SK-N-SH (cell line): ENCODE data around the gene UBR3. TPM values are rescaled to one million over a fixed set of nuclear protein-coding genes. Genes with fewer than 3 reads are reported as not detected.

Experiments used
- CTCF ChIA-PET: fragments of 300-600, 350-600 bp; formaldehyde crosslinking; extraction: SDS; loops from one replicate; lab custom pipeline; 2021; lab: Yijun Ruan, JAX
- POLR2A ChIA-PET: fragments of 350-600 bp; sonication (Branson Sonifier 250); formaldehyde crosslinking; extraction: SDS; loops from one replicate; lab custom pipeline; 2020; ENCODE audit warnings: antibody characterized with exemption, inconsistent platforms; lab: Yijun Ruan, JAX
- DNase-seq: peaks from one replicate; pipeline ENCODE4 v3.0.0; 2012
- H2AFZ ChIP-seq: fragments of 200-600 bp; sonication (generic); 2 replicates; pipeline ENCODE4 v1.8.1; 2016; ENCODE audit warnings: antibody characterized with exemption, mild to moderate bottlenecking, low read depth
- H3F3A ChIP-seq: fragments of 200-600 bp; sonication (generic); replicated peaks from 2 replicates; pipeline ENCODE3; 2016; ENCODE audit warnings: antibody characterized with exemption, mild to moderate bottlenecking; ENCODE audit not compliant: insufficient read depth
- H3K27ac ChIP-seq, 2 experiments: fragments of 200-500 bp in 1 of 2; fragments of 200-600 bp in 1 of 2; sonication (Bioruptor generic) in 1 of 2; sonication (generic), shearing (Covaris generic) in 1 of 2; 2 replicates each; pipeline versions ENCODE4 v1.5.1 to v1.6.1; 2014 to 2016; ENCODE audit warnings: low read depth in 2 of 2, inconsistent platforms in 1 of 2, low read length in 1 of 2, mild to moderate bottlenecking in 1 of 2, mixed read lengths in 1 of 2
- H3K27me3 ChIP-seq: fragments of 200-600 bp; sonication (generic), shearing (Covaris generic); 2 replicates; pipeline ENCODE4 v1.6.1; 2016; ENCODE audit warnings: mixed run types; ENCODE audit not compliant: insufficient read depth
- H3K36me3 ChIP-seq, 2 experiments: fragments of 200-500 bp in 1 of 2; fragments of 200-600 bp in 1 of 2; sonication (Bioruptor generic) in 1 of 2; sonication (generic) in 1 of 2; replicated peaks in 1 of 2; 2 replicates each; pipeline versions ENCODE3 to v1.5.1; 2014 to 2016; ENCODE audit warnings: low read length in 1 of 2, mild to moderate bottlenecking in 1 of 2; ENCODE audit not compliant: insufficient read depth in 2 of 2, control insufficient read depth in 1 of 2
- H3K4me1 ChIP-seq, 2 experiments: fragments of 200-500 bp in 1 of 2; fragments of 200-600 bp in 1 of 2; sonication (Bioruptor generic) in 1 of 2; sonication (generic), shearing (Covaris generic) in 1 of 2; 2 replicates each; pipeline versions ENCODE4 v1.5.1 to v1.6.1; 2014 to 2016; ENCODE audit warnings: low read depth in 1 of 2, low read length in 1 of 2, mixed run types in 1 of 2; ENCODE audit not compliant: insufficient read depth in 2 of 2, control insufficient read depth in 1 of 2
- H3K4me2 ChIP-seq: fragments of 200-600 bp; sonication (generic), shearing (Covaris generic); 2 replicates; pipeline ENCODE4 v1.6.1; 2017; ENCODE audit warnings: mixed run types
- H3K4me3 ChIP-seq, 2 experiments: fragments of 200-500 bp in 1 of 2; fragments of 200-600 bp in 1 of 2; sonication (Bioruptor generic) in 1 of 2; sonication (generic), shearing (Covaris generic) in 1 of 2; 2 replicates each; pipeline versions ENCODE4 v1.5.1 to v1.8.1; 2014 to 2016; ENCODE audit warnings: low read depth in 2 of 2, inconsistent platforms in 1 of 2, low read length in 1 of 2, mild to moderate bottlenecking in 1 of 2, mixed read lengths in 1 of 2, moderate library complexity in 1 of 2
- H3K79me2 ChIP-seq: fragments of 200-600 bp; sonication (generic); 2 replicates; pipeline ENCODE4 v1.8.1; 2017; ENCODE audit warnings: mild to moderate bottlenecking; ENCODE audit not compliant: insufficient read depth
- H3K9ac ChIP-seq: fragments of 200-600 bp; sonication (generic); 2 replicates; pipeline ENCODE4 v1.6.1; 2017; ENCODE audit warnings: mixed run types
- H3K9me2 ChIP-seq: fragments of 200-600 bp; sonication (generic); 2 replicates; pipeline ENCODE4 v1.6.1; 2017; ENCODE audit warnings: mixed run types
- H3K9me3 ChIP-seq: fragments of 200-600 bp; sonication (generic); 2 replicates; pipeline ENCODE4 v1.6.1; 2017; ENCODE audit warnings: mixed run types, mild to moderate bottlenecking, moderate library complexity
- H4K20me1 ChIP-seq: fragments of 200-600 bp; sonication (generic); 2 replicates; pipeline ENCODE4 v1.6.1; 2017; ENCODE audit warnings: mild to moderate bottlenecking, mixed run types; ENCODE audit not compliant: insufficient read depth
- CHD2 ChIP-seq: fragments of 150-350 bp; IDR thresholded peaks from 2 replicates; pipeline ENCODE4 v1.6.1; 2018; ENCODE audit warnings: low read length; ENCODE audit not compliant: partially characterized antibody
- ELF1 ChIP-seq: IDR thresholded peaks from 2 replicates; pipeline ENCODE4 v1.4.0; 2012
- EP300 ChIP-seq, 2 experiments: IDR thresholded peaks; 2 replicates each; pipeline versions ENCODE4 v1.4.0 to v1.6.1; 2012; ENCODE audit warnings: borderline replicate concordance in 1 of 2, low read depth in 1 of 2, low read length in 1 of 2
- FOSL2 ChIP-seq: IDR thresholded peaks from 2 replicates; pipeline ENCODE4 v1.4.0; 2012; ENCODE audit warnings: low read depth, mild to moderate bottlenecking, moderate library complexity, borderline replicate concordance
- FOXJ3 ChIP-seq: sonication (generic); formaldehyde crosslinking; IDR thresholded peaks from 2 replicates; pipeline ENCODE4 v1.5.1; 2020; ENCODE audit warnings: mild to moderate bottlenecking, missing genetic modification reagents
- GATA2 ChIP-seq: sonication (generic); formaldehyde crosslinking; IDR thresholded peaks from 2 replicates; pipeline ENCODE4 v1.5.0; 2020; ENCODE audit warnings: mild to moderate bottlenecking, missing genetic modification reagents
- JUND ChIP-seq: IDR thresholded peaks from 2 replicates; pipeline ENCODE4 v1.4.0; 2012
- MEF2A ChIP-seq: IDR thresholded peaks from 2 replicates; pipeline ENCODE4 v1.4.0; 2012; ENCODE audit warnings: low read depth, borderline replicate concordance
- MXI1 ChIP-seq: IDR thresholded peaks from 2 replicates; pipeline ENCODE4 v1.6.1; 2012; ENCODE audit warnings: mild to moderate bottlenecking, low read depth, low read length, improper control_type of control experiment
- NFIC ChIP-seq: IDR thresholded peaks from 2 replicates; pipeline ENCODE4 v1.4.0; 2012; ENCODE audit warnings: borderline replicate concordance
- POLR2AphosphoS5 ChIP-seq: IDR thresholded peaks from 2 replicates; pipeline ENCODE4 v1.6.1; 2012; ENCODE audit warnings: low read depth, low read length
- RAD21 ChIP-seq: IDR thresholded peaks from 2 replicates; pipeline ENCODE4 v1.6.1; 2012; ENCODE audit warnings: mild to moderate bottlenecking, low read length
- RCOR1 ChIP-seq: fragments of 150-350 bp; IDR thresholded peaks from 2 replicates; pipeline ENCODE4 v1.6.1; 2017; ENCODE audit warnings: antibody characterized with exemption, low read length
- RFX5 ChIP-seq: IDR thresholded peaks from 2 replicates; pipeline ENCODE4 v1.6.1; 2012; ENCODE audit warnings: mild to moderate bottlenecking, improper control_type of control experiment, low read length
- RXRA ChIP-seq: IDR thresholded peaks from 2 replicates; pipeline ENCODE4 v1.4.0; 2012; ENCODE audit warnings: low read depth, mild to moderate bottlenecking, borderline replicate concordance
- TAF1 ChIP-seq: IDR thresholded peaks from 2 replicates; pipeline ENCODE4 v1.6.1; 2012; ENCODE audit warnings: low read depth, mild to moderate bottlenecking, low read length, moderate library complexity, borderline replicate concordance
- TEAD4 ChIP-seq: IDR thresholded peaks from 2 replicates; pipeline ENCODE4 v1.4.0; 2012; ENCODE audit warnings: mild to moderate bottlenecking, borderline replicate concordance; ENCODE audit not compliant: insufficient read depth
- USF1 ChIP-seq: IDR thresholded peaks from 2 replicates; pipeline ENCODE4 v1.4.0; 2012; ENCODE audit warnings: low read depth, borderline replicate concordance
- USF2 ChIP-seq: fragments of 150-350 bp; IDR thresholded peaks from 2 replicates; pipeline ENCODE4 v1.6.1; 2017; ENCODE audit warnings: antibody characterized with exemption, low read length, low read depth, borderline replicate concordance
- WGBS: methylation state at CpG from one replicate; pipeline ENCODE4 v1.1.6; 2017; ENCODE audit warnings: low lambda C conversion rate; 5-methylcytosine and 5-hydroxymethylcytosine counted together
- polyA plus RNA-seq, 3 experiments: library from polyadenylated mRNA; depleted of rRNA; stranded (reverse); fragments of >200 nt; gene quantifications; 2 replicates each; pipeline ENCODE4 v1.2.3, GENCODE V29; 2012
- TF ChIP-seq, protein P1 (sequence below): IDR thresholded peaks from 2 replicates; pipeline ENCODE4 v1.6.1; 2012; ENCODE audit warnings: mild to moderate bottlenecking, low read depth, low read length, moderate library complexity
- TF ChIP-seq, protein P2 (sequence below): IDR thresholded peaks from 2 replicates; pipeline ENCODE4 v1.4.0; 2012; ENCODE audit warnings: low read depth
- TF ChIP-seq, protein P3 (sequence below): fragments of 200-600 bp; sonication (generic); IDR thresholded peaks from 2 replicates; pipeline ENCODE4 v1.6.1; 2017; ENCODE audit warnings: antibody characterized with exemption, mild to moderate bottlenecking, moderate library complexity

Gene UBR3
- polyA plus RNA-seq, 1 of the 3 experiments (the other 2 are of a cell fraction): 5.2 TPM

- POLR2A ChIA-PET: no interaction called here
- CTCF ChIA-PET: interaction anchor here (0.6 kb wide), 1 partner anchor 365 kb away, joined by 3 read pairs; no protein-coding TSS in a partner anchor
- Histone ChIP-seq H3K4me2 (no peak overlapping the region), H3K4me1 (peaks cover 0 to 3% of the 10 kb centered on the region in 2 experiments; a peak in 2 of 4 replicates), H3K36me3 (peaks cover 7 to 20% of the 10 kb centered on the region in 2 experiments), H3K9ac (no peak overlapping the region), H3K4me3 (no peak overlapping the region), H3K9me3 (no peaks in the 10 kb centered on the region), H3K79me2 (no peaks in the 10 kb centered on the region; the same call in 1 of the 2 replicates), H3K9me2 (no peaks in the 10 kb centered on the region)
- TF ChIP-seq JUND: no peak
- no peak for TF ChIP-seq POLR2AphosphoS5
- TF ChIP-seq FOXJ3 (CRISPR knock-in tag): no peak
- TF ChIP-seq RXRA: no peak
- TF ChIP-seq, all 33 proteins: peak for 0
- Histone ChIP-seq H3K27me3 (no peaks in the 10 kb centered on the region), H2AFZ (no peak overlapping the region), H3F3A (peaks cover 10% of the 10 kb centered on the region), H4K20me1 (no peaks in the 10 kb centered on the region), H3K27ac (no peak overlapping the region; a peak in 1 of 4 replicates)
- no peak for DNase-seq
Observed at GRCh38 chr2:169968743-169969142, 141.5 kb downstream of the UBR3 start.

DNA sequence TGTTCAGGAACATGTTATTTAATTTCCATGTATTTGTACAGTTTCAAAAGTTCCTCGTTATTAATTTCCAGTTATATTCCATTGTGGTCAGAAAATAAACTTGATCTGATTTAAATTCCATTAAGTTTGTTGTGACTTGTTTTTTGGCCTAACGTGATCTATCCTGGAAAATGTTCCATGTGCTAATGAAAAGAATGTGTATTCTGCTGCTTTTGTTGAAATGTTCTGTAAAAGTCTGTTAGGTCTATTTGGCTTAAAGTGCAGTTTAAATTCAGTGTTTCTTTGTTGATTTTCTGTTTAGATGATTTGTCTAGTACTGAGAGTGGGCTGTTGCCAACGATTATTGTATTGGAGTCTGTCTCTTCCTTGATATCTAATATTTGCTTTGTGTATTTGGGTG lies 148.0 kb downstream of the UBR3 start:
- TF ChIP-seq CHD2 (no peak), RAD21 (no peak), RCOR1 (no peak), NFIC (no peak), MEF2A (no peak), ELF1 (no peak), USF1 (no peak), TEAD4 (no peak), USF2 (no peak), FOSL2 (no peak), GATA2 (CRISPR knock-in tag) (no peak), EP300 (IDR thresholded peaks at IDR 0.05; ENCODE audit: borderline replicate concordance in 1 of 2, low read depth in 1 of 2, low read length in 1 of 2) (no peak), JUND (no peak), RFX5 (no peak), MXI1 (no peak), TAF1 (no peak)
- TF ChIP-seq, protein P1, sequence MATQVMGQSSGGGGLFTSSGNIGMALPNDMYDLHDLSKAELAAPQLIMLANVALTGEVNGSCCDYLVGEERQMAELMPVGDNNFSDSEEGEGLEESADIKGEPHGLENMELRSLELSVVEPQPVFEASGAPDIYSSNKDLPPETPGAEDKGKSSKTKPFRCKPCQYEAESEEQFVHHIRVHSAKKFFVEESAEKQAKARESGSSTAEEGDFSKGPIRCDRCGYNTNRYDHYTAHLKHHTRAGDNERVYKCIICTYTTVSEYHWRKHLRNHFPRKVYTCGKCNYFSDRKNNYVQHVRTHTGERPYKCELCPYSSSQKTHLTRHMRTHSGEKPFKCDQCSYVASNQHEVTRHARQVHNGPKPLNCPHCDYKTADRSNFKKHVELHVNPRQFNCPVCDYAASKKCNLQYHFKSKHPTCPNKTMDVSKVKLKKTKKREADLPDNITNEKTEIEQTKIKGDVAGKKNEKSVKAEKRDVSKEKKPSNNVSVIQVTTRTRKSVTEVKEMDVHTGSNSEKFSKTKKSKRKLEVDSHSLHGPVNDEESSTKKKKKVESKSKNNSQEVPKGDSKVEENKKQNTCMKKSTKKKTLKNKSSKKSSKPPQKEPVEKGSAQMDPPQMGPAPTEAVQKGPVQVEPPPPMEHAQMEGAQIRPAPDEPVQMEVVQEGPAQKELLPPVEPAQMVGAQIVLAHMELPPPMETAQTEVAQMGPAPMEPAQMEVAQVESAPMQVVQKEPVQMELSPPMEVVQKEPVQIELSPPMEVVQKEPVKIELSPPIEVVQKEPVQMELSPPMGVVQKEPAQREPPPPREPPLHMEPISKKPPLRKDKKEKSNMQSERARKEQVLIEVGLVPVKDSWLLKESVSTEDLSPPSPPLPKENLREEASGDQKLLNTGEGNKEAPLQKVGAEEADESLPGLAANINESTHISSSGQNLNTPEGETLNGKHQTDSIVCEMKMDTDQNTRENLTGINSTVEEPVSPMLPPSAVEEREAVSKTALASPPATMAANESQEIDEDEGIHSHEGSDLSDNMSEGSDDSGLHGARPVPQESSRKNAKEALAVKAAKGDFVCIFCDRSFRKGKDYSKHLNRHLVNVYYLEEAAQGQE: no peak
- TF ChIP-seq, protein P2, sequence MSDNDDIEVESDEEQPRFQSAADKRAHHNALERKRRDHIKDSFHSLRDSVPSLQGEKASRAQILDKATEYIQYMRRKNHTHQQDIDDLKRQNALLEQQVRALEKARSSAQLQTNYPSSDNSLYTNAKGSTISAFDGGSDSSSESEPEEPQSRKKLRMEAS: no peak
- TF ChIP-seq, protein P3, sequence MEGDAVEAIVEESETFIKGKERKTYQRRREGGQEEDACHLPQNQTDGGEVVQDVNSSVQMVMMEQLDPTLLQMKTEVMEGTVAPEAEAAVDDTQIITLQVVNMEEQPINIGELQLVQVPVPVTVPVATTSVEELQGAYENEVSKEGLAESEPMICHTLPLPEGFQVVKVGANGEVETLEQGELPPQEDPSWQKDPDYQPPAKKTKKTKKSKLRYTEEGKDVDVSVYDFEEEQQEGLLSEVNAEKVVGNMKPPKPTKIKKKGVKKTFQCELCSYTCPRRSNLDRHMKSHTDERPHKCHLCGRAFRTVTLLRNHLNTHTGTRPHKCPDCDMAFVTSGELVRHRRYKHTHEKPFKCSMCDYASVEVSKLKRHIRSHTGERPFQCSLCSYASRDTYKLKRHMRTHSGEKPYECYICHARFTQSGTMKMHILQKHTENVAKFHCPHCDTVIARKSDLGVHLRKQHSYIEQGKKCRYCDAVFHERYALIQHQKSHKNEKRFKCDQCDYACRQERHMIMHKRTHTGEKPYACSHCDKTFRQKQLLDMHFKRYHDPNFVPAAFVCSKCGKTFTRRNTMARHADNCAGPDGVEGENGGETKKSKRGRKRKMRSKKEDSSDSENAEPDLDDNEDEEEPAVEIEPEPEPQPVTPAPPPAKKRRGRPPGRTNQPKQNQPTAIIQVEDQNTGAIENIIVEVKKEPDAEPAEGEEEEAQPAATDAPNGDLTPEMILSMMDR: no peak
- Histone ChIP-seq H3K27me3 (no peaks in the 10 kb centered on the region), H4K20me1 (no peaks in the 10 kb centered on the region), H3K79me2 (peaks cover 10% of the 10 kb centered on the region; the same call in 1 of the 2 replicates), H3K36me3 (peaks cover 2 to 24% of the 10 kb centered on the region in 2 experiments), H3K9me2 (no peaks in the 10 kb centered on the region), H3K4me2 (no peak overlapping the region), H3K9me3 (peaks cover 6% of the 10 kb centered on the region), H3K4me3 (no peak overlapping the region), H3K4me1 (no peaks in the 10 kb centered on the region), H3K9ac (no peak overlapping the region), H2AFZ (no peak overlapping the region), H3K27ac (no peak overlapping the region), H3F3A (no peaks in the 10 kb centered on the region)
- CTCF ChIA-PET: no interaction called here
- WGBS: 79% methylated on average over 3 of the region's 3 CpGs
- POLR2A ChIA-PET: no interaction called here
- no peak for DNase-seq
